NCI-H146 treated with DMSO at 0.1 percent for 48 hours (cell line): ENCODE measurements around the gene WNK4.

Source experiments
- DNase-seq: peaks from one replicate; lab custom pipeline; 2025; ENCODE audit not compliant: unreplicated experiment; lab: John Stamatoyannopoulos, UW

Gene WNK4

DNA sequence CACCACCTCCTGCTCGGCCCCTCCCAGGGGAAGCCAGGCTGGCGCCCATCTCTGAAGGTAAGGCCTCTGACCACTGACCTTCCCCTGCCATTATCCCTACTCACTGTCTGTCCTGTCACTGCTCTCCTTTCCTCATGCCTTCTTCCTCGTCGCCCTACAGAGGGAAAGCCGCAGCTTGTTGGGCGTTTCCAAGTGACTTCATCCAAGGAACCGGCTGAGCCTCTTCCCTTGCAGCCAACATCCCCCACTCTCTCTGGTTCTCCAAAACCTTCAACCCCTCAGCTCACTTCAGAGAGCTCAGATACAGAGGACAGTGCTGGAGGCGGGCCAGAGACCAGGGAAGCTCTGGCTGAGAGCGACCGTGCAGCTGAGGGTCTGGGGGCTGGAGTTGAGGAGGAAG lies 15.1 kb downstream of the WNK4 start:
- no peak for DNase-seq

DNA sequence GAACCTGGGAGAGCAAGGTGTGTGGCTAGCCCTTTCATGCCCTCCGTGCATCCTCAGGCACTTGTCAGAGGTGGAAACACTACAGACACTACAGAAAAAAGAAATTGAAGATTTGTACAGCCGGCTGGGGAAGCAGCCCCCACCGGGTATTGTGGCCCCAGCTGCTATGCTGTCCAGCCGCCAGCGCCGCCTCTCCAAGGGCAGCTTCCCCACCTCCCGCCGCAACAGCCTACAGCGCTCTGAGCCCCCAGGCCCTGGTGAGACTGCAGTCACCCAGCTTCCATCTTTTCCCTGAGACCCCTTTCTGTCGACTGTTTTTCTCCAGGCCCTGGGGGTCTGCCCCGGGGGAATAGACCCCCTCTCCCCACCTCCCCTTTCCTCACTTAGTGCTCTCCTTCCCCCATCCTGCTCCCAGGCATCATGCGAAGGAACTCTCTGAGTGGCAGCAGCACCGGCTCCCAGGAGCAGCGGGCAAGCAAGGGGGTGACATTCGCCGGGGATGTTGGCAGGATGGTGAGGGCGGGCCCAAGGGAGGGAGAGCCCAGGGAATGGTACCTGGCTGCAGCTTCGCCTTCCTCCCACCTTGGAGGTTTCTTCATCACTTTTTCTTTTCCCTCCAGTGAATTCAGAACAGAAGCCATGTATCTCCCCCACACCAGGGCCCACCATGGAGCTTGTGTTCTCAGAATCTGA lies 15.8 kb downstream of the WNK4 start:
- no peak for DNase-seq

DNA sequence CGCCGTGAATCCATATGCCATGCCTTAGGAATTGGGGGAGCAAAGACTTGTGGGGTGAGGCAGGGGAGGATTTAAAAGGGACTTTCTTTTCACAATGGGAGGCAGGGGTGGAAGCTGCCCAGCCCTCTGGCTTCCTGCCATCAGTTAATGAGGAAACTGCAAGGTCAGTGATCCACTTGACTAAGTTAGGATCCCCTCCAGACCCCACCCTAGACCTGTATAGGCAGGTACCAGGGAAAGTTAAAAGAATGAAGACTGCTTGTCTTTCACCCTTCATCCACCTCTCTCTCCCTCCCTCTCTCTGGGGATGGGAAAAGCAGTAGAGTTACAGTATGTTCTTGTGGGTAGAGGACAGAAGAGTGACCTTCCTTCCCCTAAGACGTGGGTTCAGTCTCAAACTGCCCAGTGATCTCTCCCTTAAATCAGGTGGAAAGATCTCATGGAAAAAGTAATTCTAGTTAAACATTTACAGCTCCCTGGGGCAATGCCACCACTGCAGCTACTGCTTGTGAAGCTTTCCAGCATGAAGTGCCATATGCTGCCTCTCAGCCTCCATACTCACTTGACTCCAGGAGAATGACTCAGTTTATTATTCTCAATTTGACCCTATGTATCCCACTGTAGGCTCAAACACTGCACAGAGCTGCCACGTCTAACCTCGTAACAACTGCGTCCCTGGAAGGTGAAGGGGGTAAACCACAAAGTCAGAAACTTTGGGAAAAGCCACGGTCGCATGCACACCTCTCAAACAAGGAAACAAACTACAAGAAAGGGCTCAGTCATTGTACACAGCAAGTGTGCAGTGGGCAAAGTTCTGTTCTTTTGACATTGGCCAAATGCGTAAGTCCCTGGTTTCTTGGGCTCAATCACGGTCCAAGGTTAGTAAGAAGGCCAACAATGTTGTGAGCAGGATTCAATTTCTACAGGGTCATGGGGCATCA lies 16.9 kb downstream of the WNK4 start:
- DNase-seq = no peak

DNA sequence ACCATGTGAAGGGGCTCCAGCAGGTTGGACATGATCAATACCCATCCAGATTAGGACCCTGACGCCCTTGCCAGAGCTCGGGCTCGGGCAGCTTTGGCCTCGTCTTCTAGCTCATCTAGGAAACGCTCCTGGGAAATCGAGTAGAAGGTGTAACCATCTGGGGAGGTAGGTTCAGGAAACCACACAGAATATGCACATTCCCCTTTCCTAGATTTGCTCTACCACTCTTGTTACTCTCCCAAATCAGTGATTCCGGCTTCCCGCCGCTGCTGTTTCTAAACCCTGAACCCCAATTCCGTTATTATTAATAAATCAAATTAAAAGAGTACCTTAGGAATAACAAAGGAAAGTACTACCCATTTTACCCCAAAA lies 17.6 kb downstream of the WNK4 start:
- no peak for DNase-seq

DNA sequence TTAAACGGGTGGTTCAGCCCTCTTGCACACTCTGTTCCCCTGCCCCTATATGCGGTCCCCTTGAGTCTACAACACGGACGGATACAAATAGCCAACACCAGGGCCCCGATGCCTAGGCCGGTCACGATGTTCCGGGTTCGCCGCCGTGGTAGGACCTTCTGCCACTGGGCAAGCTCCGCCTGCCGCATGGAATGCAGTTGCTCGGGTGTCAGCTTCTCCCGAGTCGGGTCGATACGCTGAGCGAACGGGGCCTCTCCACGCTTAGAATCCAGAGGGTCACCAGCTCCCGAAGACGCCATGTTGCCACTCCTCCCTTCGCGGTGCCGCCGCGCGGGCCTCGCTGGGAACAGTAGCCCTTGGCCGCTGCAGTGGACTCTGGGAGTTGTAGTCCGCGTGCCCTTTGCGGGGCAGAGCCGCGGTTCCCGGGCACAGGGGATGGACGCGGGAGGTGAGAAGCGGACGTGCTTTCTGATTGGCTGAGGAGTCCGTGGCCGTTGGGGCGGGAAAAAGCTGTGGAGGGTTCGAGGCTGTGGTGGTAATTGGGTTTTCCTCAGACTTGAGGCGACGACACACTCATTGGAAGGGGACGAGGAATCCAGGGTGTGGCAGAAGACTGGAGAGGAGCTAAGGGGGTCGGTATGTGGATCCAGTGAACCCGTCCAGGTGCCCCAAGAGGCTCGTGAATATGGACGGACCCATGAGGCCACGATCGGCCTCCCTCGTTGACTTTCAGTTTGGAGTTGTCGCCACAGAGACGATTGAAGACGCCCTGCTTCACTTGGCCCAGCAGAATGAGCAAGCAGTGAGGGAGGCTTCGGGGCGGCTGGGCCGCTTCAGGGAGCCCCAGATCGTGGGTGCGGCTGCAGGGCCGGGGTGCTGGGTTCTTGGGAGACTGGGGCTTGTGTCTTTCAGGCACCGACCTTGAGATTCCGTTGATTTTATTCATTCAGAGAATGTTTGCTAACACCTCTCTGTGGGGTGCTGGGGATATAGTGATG lies 18.3 kb downstream of the WNK4 start, which contains the start of the genes CNTD1 and COA3:
Gene CNTD1, plus strand, starts transcription at position 479 of the 998 bp plus-strand sequence. Its CDS starts 207 bp downstream, at position 686.
Gene COA3, minus strand, starts transcription at position 322 of the 998 bp plus-strand sequence. Its CDS starts 23 bp downstream, at position 299.
- DNase-seq = peak; percentile 71

DNA sequence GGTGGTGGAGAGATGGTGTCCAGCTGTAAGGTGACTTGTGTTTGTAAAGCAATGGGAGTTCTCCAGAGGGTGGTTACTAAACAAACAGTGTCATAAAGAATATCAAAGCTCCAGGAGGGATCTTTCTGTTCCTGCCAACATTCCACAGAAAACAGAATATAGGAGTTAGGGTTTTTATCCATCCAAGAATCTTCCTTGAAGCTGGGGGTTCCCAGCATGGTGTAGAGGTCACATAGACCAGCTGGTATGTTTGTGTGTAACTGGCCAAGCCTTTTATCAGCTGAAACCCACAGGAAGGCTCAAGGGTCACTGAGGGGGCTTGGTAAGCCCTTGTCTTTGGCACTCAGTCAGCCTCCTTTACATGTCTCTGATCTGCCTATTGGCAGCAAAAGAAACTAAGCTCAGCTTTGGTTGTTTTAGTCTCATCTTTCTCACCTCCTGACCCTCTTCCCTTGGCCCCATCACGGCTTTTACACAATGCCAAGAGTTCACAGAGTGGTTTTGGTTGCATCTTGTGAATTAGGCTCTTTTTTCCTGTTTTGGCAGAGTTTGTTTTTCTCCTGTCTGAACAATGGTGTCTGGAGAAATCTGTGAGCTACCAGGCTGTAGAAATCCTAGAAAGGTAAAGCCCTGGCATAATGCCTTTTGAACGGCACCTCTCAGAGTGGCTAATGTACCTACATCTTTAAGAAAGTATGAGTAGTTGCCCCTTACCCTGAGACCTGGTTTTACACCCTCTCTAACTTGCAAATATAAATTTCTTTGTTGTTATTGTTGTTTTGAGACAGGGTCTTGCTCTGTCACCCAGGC lies 22.9 kb downstream of the WNK4 start:
- DNase-seq = peak; percentile 71

DNA sequence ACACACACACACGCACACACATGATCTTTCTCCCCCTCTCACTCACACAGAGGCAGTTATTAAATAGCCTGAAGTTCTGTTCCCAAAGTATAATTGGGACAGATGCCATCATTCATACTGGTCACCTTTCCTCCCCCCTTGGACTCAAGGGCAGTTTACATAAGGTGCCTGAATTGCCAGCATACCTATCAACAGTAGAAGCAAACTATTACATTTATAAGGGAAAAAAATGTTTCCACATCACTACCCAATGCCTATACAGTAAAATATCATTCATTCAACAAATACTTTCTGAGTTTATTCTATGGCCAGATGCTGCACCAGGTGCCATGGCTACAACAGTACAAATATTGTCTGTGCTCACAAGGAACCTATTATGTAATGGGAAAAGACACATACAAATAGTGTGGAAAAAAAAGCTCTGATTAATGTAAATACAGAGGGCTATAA lies 24.5 kb downstream of the WNK4 start:
- DNase-seq = peak; percentile 79

DNA sequence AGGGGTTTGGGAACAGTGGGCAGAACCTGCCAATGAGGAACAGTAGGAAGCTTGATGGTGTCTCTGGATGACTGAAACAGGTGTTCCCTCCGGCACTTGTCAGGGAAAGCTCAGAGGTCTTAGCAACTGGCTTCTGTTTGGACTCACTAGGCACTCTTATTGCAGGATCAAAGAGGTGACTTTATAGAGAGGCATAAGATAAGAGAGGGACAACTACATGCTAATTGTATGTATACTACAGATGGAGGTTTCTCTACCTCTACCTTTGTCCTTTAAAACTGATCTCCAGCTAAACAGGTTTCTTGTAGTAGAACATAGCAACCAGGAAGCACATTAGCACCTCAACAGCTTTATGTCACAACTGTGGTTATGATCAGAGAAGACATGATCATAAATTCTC lies 25.8 kb downstream of the WNK4 start:
- no peak for DNase-seq

DNA sequence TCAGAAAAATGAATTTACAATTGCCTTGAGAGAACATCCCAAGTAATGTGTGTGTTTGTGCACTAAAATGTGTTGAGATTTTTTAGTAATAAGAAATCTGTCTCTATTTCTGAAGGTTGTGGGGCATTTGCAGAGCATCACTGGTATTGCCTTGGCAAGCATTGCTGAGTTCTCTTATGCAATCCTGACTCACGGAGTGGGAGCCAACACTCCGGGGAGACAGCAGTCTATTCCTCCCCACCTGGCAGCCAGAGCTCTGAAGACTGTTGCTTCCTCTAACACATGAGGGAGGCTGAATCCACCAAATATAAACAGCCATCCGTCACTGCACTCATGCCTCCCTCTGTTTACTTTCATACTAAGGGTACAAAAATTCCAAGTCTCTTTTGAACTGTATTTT lies 28.8 kb downstream of the WNK4 start:
- DNase-seq = no peak

DNA sequence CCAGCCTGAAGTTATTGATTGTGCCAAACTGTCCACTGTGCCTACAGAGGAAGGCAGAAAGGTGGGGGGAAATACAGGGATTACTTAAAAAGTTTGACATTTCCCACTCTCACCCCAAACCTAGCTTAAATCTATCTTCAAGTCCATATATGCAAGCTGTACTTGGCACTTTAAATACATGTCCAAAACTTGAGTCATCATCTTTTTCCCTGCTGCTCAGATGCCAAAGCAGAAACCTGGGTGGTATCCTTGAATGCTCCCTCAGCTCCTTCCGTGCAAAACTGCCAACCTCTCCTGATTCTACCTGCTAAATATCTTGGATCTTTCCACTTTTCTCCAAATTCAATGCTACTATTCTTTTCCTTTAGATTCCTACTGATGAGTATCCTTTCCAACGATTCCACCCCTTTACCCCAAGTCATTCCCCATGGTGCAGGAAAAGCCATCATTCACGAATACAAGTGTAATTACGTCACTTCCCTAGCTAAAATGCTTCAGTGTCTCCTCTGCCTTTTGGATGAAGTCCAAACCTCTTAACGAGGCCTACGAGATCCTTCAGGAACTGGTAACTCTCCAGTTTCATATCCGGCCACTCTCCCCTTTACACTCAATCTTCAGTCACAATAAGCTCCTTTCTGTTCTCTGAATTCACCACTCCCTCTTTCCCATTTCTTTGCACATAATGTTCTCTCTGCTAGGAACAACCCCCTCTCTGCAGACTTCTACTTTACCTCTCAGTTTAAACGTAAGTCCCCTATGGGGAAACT lies 34.4 kb downstream of the WNK4 start:
- DNase-seq = no peak

DNA sequence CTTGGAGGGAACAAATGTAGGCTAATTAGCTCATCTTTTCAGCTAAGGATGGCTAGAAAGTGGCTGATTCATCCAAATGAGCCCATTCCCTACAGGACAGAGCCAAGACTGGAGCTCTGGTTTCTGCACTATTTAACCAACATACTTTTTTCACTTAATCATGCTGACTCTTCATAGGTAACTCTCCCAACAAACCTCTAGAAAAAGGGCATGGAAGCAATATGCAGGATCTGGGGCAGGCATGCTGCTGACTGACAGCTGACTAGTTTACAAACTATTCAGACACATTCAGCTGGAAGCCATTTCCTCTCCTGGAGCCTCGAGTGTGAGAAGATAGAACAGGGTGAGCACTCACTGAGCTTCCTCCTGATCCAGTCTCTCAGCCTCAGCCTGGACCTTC lies 37.5 kb downstream of the WNK4 start:
- DNase-seq = no peak

DNA sequence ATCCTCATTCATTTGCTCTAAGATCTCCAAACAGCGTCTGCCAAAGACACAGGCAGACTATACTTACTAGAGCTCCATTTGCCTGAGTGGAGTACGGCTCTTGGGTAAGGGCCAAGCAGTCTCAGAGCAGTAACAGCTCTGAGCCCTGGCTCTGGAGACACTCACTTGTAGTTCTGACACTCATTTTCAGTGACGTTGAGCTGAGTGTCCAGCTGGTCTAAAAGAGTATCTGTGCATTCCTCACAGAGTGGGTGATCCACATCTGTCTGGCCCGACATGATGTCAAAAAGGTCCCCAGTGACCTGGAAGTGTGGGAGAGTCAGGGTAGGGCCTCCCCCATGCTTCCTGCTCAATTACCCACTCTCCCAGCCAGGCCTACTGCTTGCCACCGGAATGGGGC lies 38.0 kb downstream of the WNK4 start:
- DNase-seq = no peak

DNA sequence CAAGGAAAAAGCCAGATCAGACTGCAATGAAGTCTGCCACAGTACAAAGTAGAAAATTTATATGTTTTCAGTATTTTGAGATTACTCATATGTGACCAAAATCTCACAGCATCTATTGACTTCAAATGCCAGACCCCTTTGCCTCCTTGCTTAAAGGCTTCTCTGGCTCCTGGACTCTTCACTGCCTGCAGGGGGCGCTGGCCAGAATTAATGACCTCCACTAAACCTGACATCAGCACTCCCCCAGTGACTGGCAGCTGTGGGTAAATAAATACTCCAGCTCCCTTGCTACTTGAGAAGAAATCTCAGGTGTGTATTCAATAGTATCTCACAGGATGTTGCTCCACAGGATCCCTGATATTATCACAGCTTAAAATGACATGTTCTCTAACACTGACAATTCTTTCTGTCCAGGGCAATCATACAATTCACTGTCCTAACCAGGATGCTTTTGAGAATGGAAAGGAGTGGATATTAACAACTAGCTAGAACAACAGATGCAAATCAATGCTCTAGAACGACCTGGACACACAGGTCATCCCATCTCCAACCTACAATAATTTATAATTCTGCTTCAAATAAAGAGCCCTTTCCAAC lies 39.6 kb downstream of the WNK4 start:
- peak; percentile 37 for DNase-seq

DNA sequence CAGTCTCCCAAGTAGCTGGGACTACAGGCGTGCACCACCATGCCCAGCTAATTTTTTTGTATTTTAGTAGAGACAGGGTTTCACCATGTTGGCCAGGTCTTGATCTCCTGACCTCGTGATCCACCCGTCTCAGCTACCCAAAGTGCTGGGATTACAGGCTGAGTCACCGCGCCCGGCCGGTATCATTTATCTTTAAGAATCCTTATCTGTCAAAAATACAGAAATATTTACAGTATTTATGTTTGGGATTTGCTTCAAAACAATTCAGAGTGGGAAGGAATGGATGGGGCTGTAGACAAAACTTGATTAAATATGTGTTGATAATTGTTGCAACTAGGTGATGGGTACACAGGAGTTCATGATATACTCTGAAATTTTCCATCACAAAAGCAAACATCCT lies 40.8 kb downstream of the WNK4 start:
- DNase-seq = no peak

DNA sequence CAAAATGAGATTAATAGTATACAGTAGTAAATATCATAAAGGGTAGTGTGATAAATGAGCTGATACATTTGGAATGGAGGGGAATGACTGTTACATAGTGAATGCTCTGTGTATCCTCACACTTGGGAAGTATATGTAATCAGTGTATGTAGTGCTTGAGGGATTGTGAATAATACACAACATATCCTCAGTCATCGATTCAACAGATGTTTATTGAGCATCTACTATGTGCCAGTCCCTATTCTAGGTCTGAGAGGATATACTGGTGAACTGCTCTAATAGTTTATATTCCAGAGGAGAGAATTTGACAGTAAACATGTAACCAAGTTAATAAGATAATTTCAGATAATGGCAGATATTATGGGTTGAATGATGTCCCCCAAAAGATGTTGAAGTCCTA lies 47.1 kb downstream of the WNK4 start:
- no peak for DNase-seq

DNA sequence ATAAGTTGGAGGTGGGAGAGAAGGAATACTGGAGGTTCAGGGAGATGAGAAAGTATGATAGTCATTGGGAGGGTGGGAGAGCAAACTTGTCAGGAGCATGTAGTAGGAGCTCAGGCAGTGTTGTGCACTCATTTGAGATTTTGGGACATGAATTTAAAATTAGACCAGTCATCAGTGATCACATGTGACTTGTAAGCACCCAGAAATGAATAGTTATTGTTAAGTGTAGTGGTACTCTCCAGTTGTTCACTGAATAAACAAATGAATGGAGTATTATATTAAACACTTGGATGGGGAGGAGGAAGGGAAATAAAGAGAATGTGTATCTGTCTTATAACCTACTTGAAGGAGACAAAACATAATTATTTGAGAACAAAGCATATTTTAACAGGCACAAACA lies 50.6 kb downstream of the WNK4 start:
- no peak for DNase-seq

DNA sequence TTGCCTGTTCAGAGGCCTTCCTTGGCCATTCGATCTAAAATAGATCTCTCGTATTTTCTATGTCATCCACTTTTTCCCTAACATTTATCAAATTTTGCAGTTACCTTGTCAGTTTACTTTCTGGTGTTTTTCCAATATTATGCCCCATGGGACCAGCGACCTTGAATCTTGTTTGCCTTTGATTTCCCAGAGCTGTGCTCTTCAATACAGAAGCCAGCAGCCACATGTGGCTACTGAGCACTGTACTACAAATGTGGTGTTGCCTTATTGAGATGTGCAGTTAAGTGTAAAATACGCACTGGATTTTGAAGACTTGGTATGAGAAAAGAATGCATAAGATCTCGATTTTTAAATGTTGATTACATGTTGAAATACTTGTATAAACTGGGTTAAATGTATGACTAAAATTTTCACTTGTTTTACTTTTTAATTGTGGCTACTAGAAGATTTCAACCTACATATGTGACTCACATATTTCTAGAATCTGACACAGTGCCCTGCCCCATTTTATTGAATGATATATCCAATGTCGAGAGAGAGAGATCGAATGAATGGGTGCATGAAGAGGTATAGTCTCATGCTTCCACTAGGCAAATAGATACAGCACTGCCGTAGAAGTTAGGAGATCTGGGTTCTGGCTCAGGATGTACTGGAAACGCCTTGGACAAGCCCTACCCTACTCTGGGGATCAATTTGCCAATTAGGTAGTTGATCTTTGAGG lies 52.0 kb downstream of the WNK4 start:
- no peak for DNase-seq
